Measurements from ENCODE around the gene CLEC19A.
"Not testable (repeated sequence)": the region's sequence is repeated elsewhere in the genome, so short reads cannot be mapped to it uniquely, and the experiment has no call there.

CLEC19A gene

GRCh38 chr16:19287241-19287640, 1.7 kb downstream of the CLEC19A start:
- DNase-seq: no peak

DNA sequence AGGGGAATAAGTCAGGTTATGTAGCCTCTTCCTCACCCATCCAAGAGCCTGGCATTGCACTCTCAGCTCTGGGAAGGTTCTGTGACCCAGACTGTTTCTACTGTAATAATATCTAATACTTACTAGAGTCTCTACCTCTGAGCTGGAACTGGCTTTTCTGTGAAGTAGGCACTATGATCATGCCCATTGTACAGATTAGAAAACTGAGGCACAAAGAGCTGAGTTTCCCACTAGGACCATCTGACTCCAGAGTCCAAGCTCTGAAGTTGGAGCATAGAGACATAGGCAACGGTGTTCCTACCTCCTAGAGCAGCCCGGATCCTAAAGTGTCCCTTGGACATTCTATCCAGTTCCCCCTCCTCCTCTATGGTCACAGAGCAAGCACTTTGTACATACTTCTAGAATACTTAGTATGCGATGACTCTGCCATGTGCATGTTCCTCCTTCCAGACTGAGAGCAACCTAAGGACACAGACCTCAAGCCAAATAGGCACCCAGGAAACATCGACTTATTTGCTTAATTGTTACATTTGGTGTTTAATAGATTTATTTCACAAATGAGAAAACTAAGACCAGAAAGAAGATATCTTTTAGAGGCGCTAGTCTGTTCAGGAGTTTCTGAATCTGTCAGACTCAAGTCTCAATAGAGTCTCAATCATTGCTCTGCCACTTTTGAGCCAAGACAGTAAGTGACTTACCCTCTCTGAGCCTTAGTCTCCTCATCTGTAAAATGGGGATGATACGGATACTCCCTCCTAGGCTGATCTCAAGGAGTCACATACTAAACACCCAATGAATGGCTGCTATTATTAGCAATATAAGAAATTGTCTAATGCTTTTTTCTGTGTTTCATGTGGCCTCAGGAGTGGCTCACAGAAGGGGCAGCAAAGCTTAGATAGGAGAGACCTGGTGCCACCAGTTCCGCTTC, 3.6 kb downstream of the CLEC19A start:
- DNase-seq: no peak

GRCh38 chr16:19289811-19290485, 4.4 kb downstream of the CLEC19A start:
- no peak for DNase-seq

- DNase-seq: no peak
Measured at GRCh38 chr16:19290860-19291259, 5.3 kb downstream of the CLEC19A start.

GRCh38 chr16:19291475-19291874, 5.9 kb downstream of the CLEC19A start:
- peak in 1 of 2 donors; percentile 29 for DNase-seq

GRCh38 chr16:19292186-19292585, 6.7 kb downstream of the CLEC19A start:
- DNase-seq: no peak

DNA sequence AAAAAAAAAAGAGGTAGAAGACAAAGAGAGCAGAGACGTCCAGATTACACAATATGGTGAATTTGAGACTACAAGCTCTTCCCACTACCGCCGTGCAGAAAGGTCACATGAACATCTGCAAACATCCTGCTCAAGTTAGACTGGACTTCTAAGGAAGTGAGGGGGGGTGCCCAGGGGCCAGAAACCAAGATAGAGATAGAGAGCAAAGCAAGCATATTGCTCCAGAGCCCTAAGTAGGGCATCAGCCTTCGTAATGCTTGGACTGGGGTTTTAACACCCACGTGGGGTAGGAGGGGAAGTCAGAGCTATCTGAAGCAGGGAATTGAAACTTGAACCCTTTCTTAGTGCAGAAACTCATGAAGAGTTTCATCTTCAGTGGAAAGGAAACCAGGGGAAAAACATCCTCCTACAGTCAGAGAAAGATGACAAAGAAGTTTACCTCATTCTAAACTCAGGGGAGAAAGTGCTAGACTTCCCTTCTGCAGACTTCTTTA, 8.7 kb downstream of the CLEC19A start:
- peak; percentile 14 to 73 for DNase-seq

DNA sequence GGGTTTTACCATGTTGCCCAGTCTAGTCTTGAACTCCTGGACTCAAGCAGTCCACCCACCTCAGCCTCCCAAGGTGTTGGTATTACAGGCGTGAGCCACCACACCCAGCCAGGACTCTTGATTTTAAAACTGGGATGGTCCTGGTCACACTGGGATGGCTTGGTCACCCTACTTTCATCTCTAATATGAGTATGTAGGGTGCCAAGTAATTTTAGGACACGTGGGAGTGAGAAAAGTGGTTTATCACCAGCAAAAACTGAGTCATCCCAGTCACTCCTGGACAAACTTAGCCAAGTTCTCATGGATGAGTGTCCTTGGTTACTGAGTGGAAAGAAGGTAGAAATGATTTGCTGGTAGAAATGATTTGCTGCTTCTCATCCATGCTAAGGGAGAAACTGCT, 9.9 kb downstream of the CLEC19A start:
- DNase-seq: no peak

- DNase-seq: no peak
Measured at GRCh38 chr16:19297454-19297853, 11.9 kb downstream of the CLEC19A start.

DNA sequence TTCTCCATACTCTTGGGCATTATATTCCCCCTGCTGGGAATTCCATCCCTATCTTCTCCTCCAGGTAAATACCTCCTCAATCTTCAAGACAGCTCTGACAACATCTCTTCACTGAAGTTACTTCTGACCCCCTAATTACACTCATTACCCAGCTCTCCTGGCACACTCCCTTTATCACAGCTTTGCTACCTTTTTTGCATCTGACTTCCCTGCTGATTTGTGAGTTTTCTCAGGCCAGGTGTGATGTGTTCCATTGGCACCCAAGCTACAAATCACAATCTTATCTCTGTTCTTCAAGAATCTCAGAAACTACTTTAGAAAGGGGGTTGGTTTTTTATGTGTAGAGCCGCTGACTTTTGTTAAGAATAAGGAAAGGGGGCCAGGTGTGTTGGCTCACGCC, 14.0 kb downstream of the CLEC19A start:
- DNase-seq: no peak

DNA sequence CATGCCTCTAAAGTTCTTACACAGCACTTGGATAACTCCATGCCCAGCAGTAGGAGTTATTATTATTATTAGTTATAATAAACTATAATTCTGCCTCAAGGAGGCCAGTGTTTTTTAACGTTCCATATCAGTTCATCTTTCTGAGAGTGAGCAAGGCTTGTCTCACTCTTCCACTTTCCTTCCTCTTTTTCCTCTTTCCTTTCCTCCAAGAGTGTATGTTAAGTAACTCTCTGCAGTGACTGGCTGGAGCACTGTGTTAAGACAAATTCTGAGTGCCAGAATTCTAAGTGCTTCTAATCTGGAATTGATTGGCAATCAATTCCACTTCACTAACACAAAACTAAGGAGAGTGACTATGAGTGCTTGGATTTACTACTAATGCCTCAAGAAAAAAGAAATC, 16.4 kb downstream of the CLEC19A start:
- no peak for DNase-seq

- DNase-seq: no peak
Measured at GRCh38 chr16:19304750-19305149, 19.2 kb downstream of the CLEC19A start.

GRCh38 chr16:19305443-19305842, 19.9 kb downstream of the CLEC19A start:
- no peak for DNase-seq

GRCh38 chr16:19307587-19308241, 22.2 kb downstream of the CLEC19A start:
- no peak for DNase-seq

DNA sequence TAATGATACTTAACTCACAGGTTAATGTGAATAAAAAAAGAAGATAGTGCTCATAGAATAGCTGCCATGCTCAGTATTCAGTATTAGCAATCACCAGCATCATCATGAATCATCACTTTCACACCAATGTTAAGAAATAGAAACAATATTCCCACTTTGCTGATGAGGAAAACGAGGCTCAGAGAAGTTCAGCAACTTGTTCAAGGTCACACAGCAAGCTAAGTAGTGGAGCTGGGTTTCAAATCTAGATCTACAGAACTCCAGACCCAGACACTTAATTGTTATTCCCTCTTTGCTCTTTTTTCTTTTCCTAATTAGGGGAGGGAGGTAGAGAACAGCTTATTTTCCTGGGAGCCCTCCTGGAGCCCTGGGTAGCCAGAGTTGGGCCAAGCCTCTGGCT, 22.9 kb downstream of the CLEC19A start:
- no peak for DNase-seq

- no peak for DNase-seq
Measured at GRCh38 chr16:19309178-19309577, 23.6 kb downstream of the CLEC19A start.

DNA sequence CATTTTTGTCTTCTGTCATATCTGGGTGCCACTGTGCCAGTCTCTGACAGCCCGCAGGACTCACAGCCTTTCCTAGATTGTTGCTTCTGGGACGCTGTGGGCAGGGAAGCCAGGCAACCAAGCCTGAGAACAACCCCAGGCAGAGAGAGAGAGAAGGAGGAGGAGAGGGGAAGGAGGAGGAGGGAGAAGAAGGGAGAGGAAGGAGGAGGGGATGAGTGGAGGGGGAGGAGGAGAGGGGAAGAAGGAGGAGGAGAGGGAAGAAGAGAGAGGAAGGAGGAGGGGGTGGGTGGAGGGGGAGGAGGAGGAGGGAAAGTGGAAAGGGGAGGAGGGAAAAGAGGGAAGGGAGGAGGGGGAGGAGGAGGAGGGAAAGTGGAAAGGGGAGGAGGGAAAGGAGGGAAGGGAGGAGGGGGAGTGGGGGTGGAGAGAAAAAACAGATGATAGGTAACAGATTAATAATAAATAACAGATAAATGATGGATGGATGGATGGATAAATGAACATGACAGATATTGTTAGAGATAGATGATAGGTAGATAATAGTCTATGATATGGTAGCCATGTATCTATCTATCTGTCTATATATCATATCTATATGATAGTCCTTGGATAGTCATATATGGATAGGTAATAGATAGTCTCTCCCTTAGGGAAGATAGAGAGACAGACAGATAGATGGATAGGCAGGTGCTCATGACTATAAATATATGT, 29.3 kb downstream of the CLEC19A start:
- DNase-seq: no peak

- DNase-seq: no peak
Measured at GRCh38 chr16:19315889-19316433, 30.4 kb downstream of the CLEC19A start.

DNA sequence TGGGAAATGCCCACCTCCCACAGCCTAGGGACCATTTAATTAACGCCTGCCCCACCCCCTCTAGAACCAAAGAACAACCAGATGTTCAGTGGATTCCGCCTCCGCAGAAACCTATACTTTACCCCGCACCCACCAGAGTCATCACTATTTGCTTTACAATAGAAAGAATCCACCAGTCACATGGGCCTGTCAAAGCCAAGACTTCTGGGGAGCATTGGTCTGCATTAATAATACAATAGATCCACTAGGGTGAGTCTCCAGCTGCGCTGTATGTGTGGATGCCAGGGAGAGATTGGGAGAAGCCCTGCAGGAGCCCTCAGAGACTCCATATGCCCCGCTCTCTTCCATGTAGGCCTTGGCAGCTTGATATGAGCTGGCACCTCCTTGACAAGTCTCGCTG, 31.3 kb downstream of the CLEC19A start:
- DNase-seq: no peak

DNA sequence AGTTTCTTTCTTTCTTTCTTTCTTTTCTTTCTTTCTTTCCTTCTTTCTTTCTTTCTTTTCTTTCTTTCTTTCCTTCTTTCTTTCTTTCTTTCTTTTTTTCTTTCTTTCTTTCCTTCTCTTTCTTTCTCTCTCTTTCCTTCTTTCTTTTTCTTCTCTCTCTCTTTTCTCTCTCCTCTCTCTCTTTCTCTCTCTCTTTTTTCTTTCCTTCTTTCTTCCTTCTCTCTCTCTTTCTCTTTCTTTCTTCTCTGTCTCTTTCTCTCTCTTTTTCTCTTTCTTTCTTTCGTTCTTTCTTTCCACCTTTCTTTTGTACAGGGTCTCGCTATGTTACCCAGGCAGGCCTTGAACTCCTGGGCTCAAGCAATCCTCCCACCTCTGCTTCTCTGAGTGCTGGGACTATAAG, 35.7 kb downstream of the CLEC19A start:
- DNase-seq: not testable (repeated sequence)

DNA sequence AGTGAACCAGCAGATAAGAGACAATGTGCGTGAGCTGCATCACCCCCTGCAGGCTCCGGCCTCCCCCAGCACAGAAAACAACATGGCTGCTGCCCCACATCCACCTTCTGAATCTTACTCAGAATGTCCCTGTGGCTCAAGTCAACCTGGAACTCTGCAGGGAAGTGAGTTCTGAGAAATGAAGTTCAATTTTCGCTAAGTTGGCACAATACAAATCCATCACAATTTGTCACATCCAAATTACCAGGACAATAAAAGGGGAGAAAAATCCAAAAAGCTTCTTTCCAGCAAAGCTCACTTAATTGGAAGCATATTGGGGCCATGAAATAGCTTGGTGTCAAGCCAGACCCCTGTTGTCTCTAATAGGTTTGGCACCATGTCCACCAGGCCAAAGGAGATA, 38.1 kb downstream of the CLEC19A start:
- DNase-seq: no peak

DNA sequence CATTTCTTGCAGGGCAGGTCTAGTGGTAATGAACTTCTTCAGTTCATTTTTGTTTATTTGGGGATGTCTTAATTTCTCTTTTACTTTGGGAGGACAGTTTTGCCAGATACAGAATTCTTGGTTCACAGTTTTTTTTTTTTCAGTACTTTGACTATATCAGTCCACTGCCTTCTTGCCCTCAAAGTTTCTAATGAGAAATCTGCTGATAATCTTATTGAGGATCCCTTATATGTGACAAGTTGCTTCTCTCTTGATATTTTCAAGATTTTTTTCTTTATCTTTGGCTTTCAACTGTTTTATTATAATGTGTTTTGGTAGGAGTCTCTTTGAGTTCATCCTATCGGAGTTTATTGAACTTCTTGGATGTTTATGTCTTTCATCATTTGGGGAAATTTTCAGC, 42.8 kb downstream of the CLEC19A start:
- no peak for DNase-seq

GRCh38 chr16:19329932-19330331, 44.4 kb downstream of the CLEC19A start:
- no peak for DNase-seq
